ENCODE data around the gene JAM2. TPM values are rescaled to one million over a fixed set of nuclear protein-coding genes. Genes with fewer than 3 reads are reported as not detected.

Gene JAM2
- total RNA-seq, 1 experiment from 2014 or later = 2.6 TPM

DNA sequence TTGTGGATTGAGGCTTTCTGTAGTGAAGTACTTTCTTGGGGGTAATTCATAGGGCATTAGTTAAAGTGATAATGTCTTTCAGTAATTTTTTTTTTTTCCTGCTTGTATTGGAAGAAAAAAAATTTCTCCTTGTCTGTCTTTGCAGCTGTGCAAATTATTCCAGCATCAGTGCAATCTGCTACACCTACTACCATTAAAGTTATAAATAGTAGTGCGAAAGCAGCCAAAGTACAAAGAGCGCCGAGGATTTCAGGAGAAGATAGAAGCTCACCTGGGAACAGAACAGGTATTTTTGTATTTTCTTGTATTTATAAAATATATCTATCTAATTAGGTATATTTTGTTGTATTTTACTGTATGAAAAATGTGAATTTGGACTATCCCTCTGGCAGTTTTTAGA, 125.0 kb downstream of the JAM2 start:
- H3K4me1 Mint-ChIP-seq = 0 out of 4 replicates have a peak, but pooled peaks cover 0 to 2% of the 10 kb centered on the region in 2 experiments
- Histone ChIP-seq H3K14ac (ENCODE audit: insufficient read depth, low read length) (no peak overlapping the region), H4K8ac (replicated peaks; ENCODE audit: insufficient read length, low read depth, low read length) (no peak overlapping the region), H3K4ac (ENCODE audit: low read depth, low read length) (no peak overlapping the region), H3K79me2 (ENCODE audit: insufficient read depth, low read length) (no peaks in the 10 kb centered on the region), H3K23me2 (ENCODE audit: insufficient read length, low read depth, low read length, poor library complexity, severe bottlenecking) (no peaks in the 10 kb centered on the region), H3K56ac (ENCODE audit: insufficient read length, low read depth, low read length) (no peak overlapping the region), H3K27ac (ENCODE audit: insufficient read length, low read depth, low read length) (no peak overlapping the region), H2BK12ac (ENCODE audit: insufficient read length, low read depth, low read length) (no peak overlapping the region), H2BK120ac (ENCODE audit: low read depth, low read length, poor library complexity, severe bottlenecking) (no peak overlapping the region), H3K9me3 (ENCODE audit: control insufficient read depth, low read depth, low read length) (no peaks in the 10 kb centered on the region), H2BK5ac (ENCODE audit: insufficient read length, low read length) (no peak overlapping the region), H2AK5ac (ENCODE audit: insufficient read length, low read length) (no peak overlapping the region), H2AFZ (ENCODE audit: low read length) (no peak overlapping the region), H4K5ac (ENCODE audit: insufficient read length, low read depth, low read length) (no peak overlapping the region), H3K27me3 (ENCODE audit: insufficient read depth, low read length) (no peaks in the 10 kb centered on the region), H2BK15ac (ENCODE audit: low read depth, low read length) (no peak overlapping the region), H2BK20ac (ENCODE audit: low read depth, low read length, poor library complexity, severe bottlenecking) (no peak overlapping the region), H4K91ac (ENCODE audit: insufficient read length, low read depth, low read length) (no peak overlapping the region), H3K4me2 (ENCODE audit: insufficient read depth, insufficient read length, low read length) (no peak overlapping the region), H3K79me1 (ENCODE audit: insufficient read depth, low read depth, low read length, poor library complexity, severe bottlenecking) (no peaks in the 10 kb centered on the region), H3K9ac (ENCODE audit: extremely low read depth, insufficient read length, low read length) (no peak overlapping the region), H3K18ac (ENCODE audit: insufficient read length, low read depth, low read length) (no peak overlapping the region), H4K20me1 (ENCODE audit: control insufficient read depth, insufficient read depth, insufficient read length) (no peaks in the 10 kb centered on the region), H3T11ph (ENCODE audit: low read length) (no peak overlapping the region), H3K4me1 (ENCODE audit: insufficient read depth, low read length) (no peaks in the 10 kb centered on the region), H3K23ac (ENCODE audit: insufficient read length, low read depth, low read length) (no peak overlapping the region)
- no peak for DNase-seq
- H3K27me3 Mint-ChIP-seq (ENCODE audit: low read depth) = no peaks in the 10 kb centered on the region
- TF ChIP-seq CTCF (conservative IDR thresholded peaks at IDR 0.05) = no peak
- no CpG with 5 or more reads among the region's 3 CpGs for WGBS (ENCODE audit: extremely low coverage, insufficient read length, low lambda C conversion rate)
- no peak overlapping the region for H3K27ac Mint-ChIP-seq
- H3K9me3 Mint-ChIP-seq = no peaks in the 10 kb centered on the region
- peaks cover 2 to 47% (median 45%) of the 10 kb centered on the region in 3 experiments; a peak in 5 of 7 replicates for H3K36me3 Mint-ChIP-seq (ENCODE audit: insufficient read depth in 1 of 3, low read depth in 3 of 3)
- no peak overlapping the region for H3K4me3 Mint-ChIP-seq

Other genes with a start within 250 kb of the JAM2 start
- 56.1 and 58.8 TPM in 2 replicates for gene MRPL39, start 31.8 kb upstream of the JAM2 start, total RNA-seq (2021)
- gene ATP5PF, start 95.6 kb downstream of the JAM2 start, total RNA-seq (2021) = 139 and 143 TPM in 2 replicates
- gene GABPA, start 95.7 kb downstream of the JAM2 start, total RNA-seq (2021) = 20.4 and 22.5 TPM in 2 replicates